Neural cell (in vitro differentiated cells): ENCODE data around the gene ZNF366. TPM values are rescaled to one million over a fixed set of nuclear protein-coding genes. Genes with fewer than 3 reads are reported as not detected.

Experiments
- H2AFZ ChIP-seq: fragments of 200-600, 300-800 bp; sonication (generic), shearing (Covaris generic); 2 replicates; pipeline ENCODE4 v1.6.0; 2014; ENCODE audit warnings: low read depth, mild to moderate bottlenecking, antibody characterized with exemption, low read length, moderate library complexity
- H3F3A ChIP-seq: fragments of 200-600 bp; shearing (Covaris generic); 2 replicates; pipeline ENCODE4 v1.6.1; 2016; ENCODE audit warnings: mild to moderate bottlenecking, moderate library complexity, mixed read lengths, antibody characterized with exemption, low read length; ENCODE audit not compliant: insufficient read depth, poor library complexity, severe bottlenecking
- H3K27ac ChIP-seq: fragments of 200-600, 300-800 bp; sonication (generic), shearing (Covaris generic); 2 replicates; pipeline ENCODE4 v1.5.1; 2014; ENCODE audit warnings: mild to moderate bottlenecking, low read length, moderate library complexity
- H3K27me3 ChIP-seq: fragments of 300-800, 200-600 bp; sonication (generic), shearing (Covaris generic); 2 replicates; pipeline ENCODE4 v1.6.0; 2014; ENCODE audit warnings: mild to moderate bottlenecking, low read depth, low read length, moderate library complexity; ENCODE audit not compliant: insufficient read depth
- H3K36me3 ChIP-seq: fragments of 300-800, 200-600 bp; sonication (generic), shearing (Covaris generic); 2 replicates; pipeline ENCODE4 v1.5.1; 2014; ENCODE audit warnings: mild to moderate bottlenecking, antibody characterized with exemption, low read length, moderate library complexity; ENCODE audit not compliant: insufficient read depth
- H3K4me2 ChIP-seq: fragments of 300-800, 200-600 bp; sonication (generic), shearing (Covaris generic); 2 replicates; pipeline ENCODE4 v1.6.0; 2014; ENCODE audit warnings: mild to moderate bottlenecking, low read length
- H3K4me3 ChIP-seq: fragments of 300-800, 200-600 bp; sonication (generic), shearing (Covaris generic); 2 replicates; pipeline ENCODE4 v1.5.1; 2014; ENCODE audit warnings: mild to moderate bottlenecking, low read length, moderate library complexity
- H3K79me2 ChIP-seq: fragments of 200-600 bp; shearing (Covaris generic); replicated peaks from 2 replicates; pipeline ENCODE4 v1.6.0; 2014; ENCODE audit warnings: mild to moderate bottlenecking, low read length, moderate library complexity; ENCODE audit not compliant: insufficient read depth
- H3K9ac ChIP-seq: fragments of 300-800, 200-600 bp; sonication (generic), shearing (Covaris generic); 2 replicates; pipeline ENCODE4 v1.6.1; 2016; ENCODE audit warnings: mild to moderate bottlenecking, low read length, mixed read lengths
- H3K9me2 ChIP-seq: fragments of 200-600 bp; shearing (Covaris generic); 2 replicates; pipeline ENCODE4 v1.6.1; 2016; ENCODE audit warnings: mild to moderate bottlenecking, low read length, mixed read lengths; ENCODE audit not compliant: insufficient read depth
- H3K9me3 ChIP-seq: fragments of 200-600, 300-800 bp; sonication (generic), shearing (Covaris generic); 2 replicates; pipeline ENCODE4 v1.6.1; 2016; ENCODE audit warnings: mild to moderate bottlenecking, mixed run types, low read length, moderate library complexity, mixed read lengths
- H4K20me1 ChIP-seq: fragments of 200-600 bp; shearing (Covaris generic); 2 replicates; pipeline ENCODE4 v1.6.1; 2016; ENCODE audit warnings: mild to moderate bottlenecking, mixed run types; ENCODE audit not compliant: insufficient read depth
- EP300 ChIP-seq: fragments of 450-650 bp; conservative IDR thresholded peaks from 2 replicates; pipeline ENCODE4 v1.6.1; 2014; ENCODE audit warnings: antibody characterized with exemption, mild to moderate bottlenecking, moderate library complexity; ENCODE audit not compliant: poor library complexity, severe bottlenecking
- EZH2 ChIP-seq: fragments of 200-600, 300-800 bp; shearing (Covaris generic), sonication (generic); IDR thresholded peaks from 2 replicates; pipeline ENCODE4 v1.6.1; 2014; ENCODE audit warnings: antibody characterized with exemption, low read length, borderline replicate concordance, mild to moderate bottlenecking; ENCODE audit not compliant: insufficient read depth, poor library complexity, severe bottlenecking
- MXI1 ChIP-seq: fragments of 450-650 bp; conservative IDR thresholded peaks from 2 replicates; pipeline ENCODE4 v1.6.1; 2014; ENCODE audit warnings: antibody characterized with exemption, mild to moderate bottlenecking; ENCODE audit not compliant: poor library complexity, severe bottlenecking
- POLR2AphosphoS5 ChIP-seq: IDR thresholded peaks from 2 replicates; pipeline ENCODE4 v1.6.1; 2012
- RAD21 ChIP-seq: fragments of 450-650 bp; conservative IDR thresholded peaks from 2 replicates; pipeline ENCODE4 v1.6.1; 2014; ENCODE audit warnings: antibody characterized with exemption, mild to moderate bottlenecking, moderate library complexity
- SMC3 ChIP-seq: fragments of 450-650 bp; conservative IDR thresholded peaks from 2 replicates; pipeline ENCODE4 v1.6.1; 2014; ENCODE audit warnings: antibody characterized with exemption, mild to moderate bottlenecking, moderate library complexity; ENCODE audit not compliant: poor library complexity
- TAF1 ChIP-seq: IDR thresholded peaks from 2 replicates; pipeline ENCODE4 v1.6.1; 2012; ENCODE audit warnings: low read depth
- polyA plus RNA-seq: library from polyadenylated mRNA; depleted of rRNA; stranded (reverse); fragments of >200 nt; gene quantifications from 2 replicates; pipeline ENCODE4 v1.2.3, GENCODE V29; 2014
- TF ChIP-seq, protein P1 (sequence below): IDR thresholded peaks from 2 replicates; pipeline ENCODE4 v1.6.1; 2012; ENCODE audit warnings: borderline replicate concordance
- TF ChIP-seq, protein P2 (sequence below): fragments of 450-650 bp; IDR thresholded peaks from 2 replicates; pipeline ENCODE4 v1.5.1; 2014; ENCODE audit warnings: antibody characterized with exemption, mild to moderate bottlenecking, moderate library complexity; ENCODE audit not compliant: poor library complexity, severe bottlenecking

The ZNF366 gene
- polyA plus RNA-seq, 1 donor from 2014 or later, result not detected

DNA sequence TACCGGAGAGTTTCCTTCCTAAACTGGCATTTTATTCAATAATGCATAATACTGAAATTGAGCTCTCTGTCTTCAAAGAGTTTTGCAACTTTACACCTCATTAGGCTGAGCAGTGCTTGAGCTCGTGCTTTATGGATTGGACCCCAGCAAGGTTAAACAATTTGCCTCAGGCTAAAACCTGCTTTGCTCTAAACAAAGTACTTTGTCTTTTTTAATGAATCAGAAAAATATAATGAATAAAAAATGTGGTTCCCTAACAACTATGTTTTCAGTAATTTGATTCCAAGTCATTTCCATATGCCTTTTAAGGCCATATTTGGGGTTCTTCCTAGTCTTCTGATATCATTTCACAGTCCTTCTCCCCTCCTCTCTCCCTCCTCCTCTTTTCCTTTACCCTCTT is 20.0 kb downstream of the ZNF366 start:
- H3K4me3 ChIP-seq, result no peak overlapping the region
- no peak overlapping the region for H3K27ac ChIP-seq
- H3K9me2 ChIP-seq, result no peaks in the 10 kb centered on the region
- no peaks in the 10 kb centered on the region for H3K9me3 ChIP-seq
- no peak for TF ChIP-seq EZH2
- no peak for TF ChIP-seq RAD21
- no peak for TF ChIP-seq EP300
- TF ChIP-seq, protein P1, sequence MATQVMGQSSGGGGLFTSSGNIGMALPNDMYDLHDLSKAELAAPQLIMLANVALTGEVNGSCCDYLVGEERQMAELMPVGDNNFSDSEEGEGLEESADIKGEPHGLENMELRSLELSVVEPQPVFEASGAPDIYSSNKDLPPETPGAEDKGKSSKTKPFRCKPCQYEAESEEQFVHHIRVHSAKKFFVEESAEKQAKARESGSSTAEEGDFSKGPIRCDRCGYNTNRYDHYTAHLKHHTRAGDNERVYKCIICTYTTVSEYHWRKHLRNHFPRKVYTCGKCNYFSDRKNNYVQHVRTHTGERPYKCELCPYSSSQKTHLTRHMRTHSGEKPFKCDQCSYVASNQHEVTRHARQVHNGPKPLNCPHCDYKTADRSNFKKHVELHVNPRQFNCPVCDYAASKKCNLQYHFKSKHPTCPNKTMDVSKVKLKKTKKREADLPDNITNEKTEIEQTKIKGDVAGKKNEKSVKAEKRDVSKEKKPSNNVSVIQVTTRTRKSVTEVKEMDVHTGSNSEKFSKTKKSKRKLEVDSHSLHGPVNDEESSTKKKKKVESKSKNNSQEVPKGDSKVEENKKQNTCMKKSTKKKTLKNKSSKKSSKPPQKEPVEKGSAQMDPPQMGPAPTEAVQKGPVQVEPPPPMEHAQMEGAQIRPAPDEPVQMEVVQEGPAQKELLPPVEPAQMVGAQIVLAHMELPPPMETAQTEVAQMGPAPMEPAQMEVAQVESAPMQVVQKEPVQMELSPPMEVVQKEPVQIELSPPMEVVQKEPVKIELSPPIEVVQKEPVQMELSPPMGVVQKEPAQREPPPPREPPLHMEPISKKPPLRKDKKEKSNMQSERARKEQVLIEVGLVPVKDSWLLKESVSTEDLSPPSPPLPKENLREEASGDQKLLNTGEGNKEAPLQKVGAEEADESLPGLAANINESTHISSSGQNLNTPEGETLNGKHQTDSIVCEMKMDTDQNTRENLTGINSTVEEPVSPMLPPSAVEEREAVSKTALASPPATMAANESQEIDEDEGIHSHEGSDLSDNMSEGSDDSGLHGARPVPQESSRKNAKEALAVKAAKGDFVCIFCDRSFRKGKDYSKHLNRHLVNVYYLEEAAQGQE, result no peak
- no peak for TF ChIP-seq MXI1
- TF ChIP-seq, protein P2, sequence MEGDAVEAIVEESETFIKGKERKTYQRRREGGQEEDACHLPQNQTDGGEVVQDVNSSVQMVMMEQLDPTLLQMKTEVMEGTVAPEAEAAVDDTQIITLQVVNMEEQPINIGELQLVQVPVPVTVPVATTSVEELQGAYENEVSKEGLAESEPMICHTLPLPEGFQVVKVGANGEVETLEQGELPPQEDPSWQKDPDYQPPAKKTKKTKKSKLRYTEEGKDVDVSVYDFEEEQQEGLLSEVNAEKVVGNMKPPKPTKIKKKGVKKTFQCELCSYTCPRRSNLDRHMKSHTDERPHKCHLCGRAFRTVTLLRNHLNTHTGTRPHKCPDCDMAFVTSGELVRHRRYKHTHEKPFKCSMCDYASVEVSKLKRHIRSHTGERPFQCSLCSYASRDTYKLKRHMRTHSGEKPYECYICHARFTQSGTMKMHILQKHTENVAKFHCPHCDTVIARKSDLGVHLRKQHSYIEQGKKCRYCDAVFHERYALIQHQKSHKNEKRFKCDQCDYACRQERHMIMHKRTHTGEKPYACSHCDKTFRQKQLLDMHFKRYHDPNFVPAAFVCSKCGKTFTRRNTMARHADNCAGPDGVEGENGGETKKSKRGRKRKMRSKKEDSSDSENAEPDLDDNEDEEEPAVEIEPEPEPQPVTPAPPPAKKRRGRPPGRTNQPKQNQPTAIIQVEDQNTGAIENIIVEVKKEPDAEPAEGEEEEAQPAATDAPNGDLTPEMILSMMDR, result no peak
- TF ChIP-seq SMC3, result no peak
- no peak for TF ChIP-seq POLR2AphosphoS5
- H4K20me1 ChIP-seq, result no peaks in the 10 kb centered on the region
- no peaks in the 10 kb centered on the region for H3K79me2 ChIP-seq
- H3K9ac ChIP-seq, result no peak overlapping the region
- H3K4me2 ChIP-seq, result no peak overlapping the region
- H3F3A ChIP-seq, result no peaks in the 10 kb centered on the region
- no peak overlapping the region for H2AFZ ChIP-seq
- H3K27me3 ChIP-seq, result no peaks in the 10 kb centered on the region
- no peaks in the 10 kb centered on the region for H3K36me3 ChIP-seq

DNA sequence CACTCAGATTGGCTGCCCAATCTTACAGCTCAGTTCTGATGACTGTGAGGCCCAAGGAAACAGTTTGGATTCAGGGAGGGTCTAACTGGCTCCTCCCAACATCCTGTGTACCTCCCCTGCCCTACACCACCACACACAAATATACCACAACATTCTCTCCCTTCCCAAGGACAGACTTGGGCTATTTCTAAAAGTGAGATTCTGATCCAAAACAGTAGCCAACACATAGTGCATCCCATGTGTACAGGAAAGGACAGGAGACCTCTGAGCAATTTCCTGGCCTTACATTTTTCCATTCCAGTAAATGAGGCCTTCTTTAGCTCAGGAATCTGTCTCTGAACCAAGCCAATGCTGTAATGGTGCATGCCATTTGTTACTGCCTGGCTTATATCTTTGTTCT is 20.8 kb downstream of the ZNF366 start:
- H3K79me2 ChIP-seq, result no peaks in the 10 kb centered on the region
- no peak overlapping the region for H3K4me3 ChIP-seq
- no peaks in the 10 kb centered on the region for H3F3A ChIP-seq
- TF ChIP-seq, protein P2, result no peak
- no peak for TF ChIP-seq SMC3
- no peak for TF ChIP-seq TAF1
- no peak for TF ChIP-seq MXI1
- TF ChIP-seq RAD21, result no peak
- TF ChIP-seq POLR2AphosphoS5, result no peak
- no peak for TF ChIP-seq EZH2
- TF ChIP-seq, protein P1, result no peak
- TF ChIP-seq EP300, result no peak
- no peak overlapping the region for H2AFZ ChIP-seq
- H4K20me1 ChIP-seq, result no peaks in the 10 kb centered on the region
- H3K27me3 ChIP-seq, result no peaks in the 10 kb centered on the region
- no peak overlapping the region for H3K4me2 ChIP-seq
- no peak overlapping the region for H3K9ac ChIP-seq
- no peak overlapping the region for H3K27ac ChIP-seq
- H3K9me3 ChIP-seq, result no peaks in the 10 kb centered on the region
- no peaks in the 10 kb centered on the region for H3K9me2 ChIP-seq
- no peaks in the 10 kb centered on the region for H3K36me3 ChIP-seq
